Parietal lobe (tissue), 2 donors: ENCODE measurements around the gene CCDC201. TPM values are rescaled to one million over a fixed set of nuclear protein-coding genes. Genes with fewer than 3 reads are reported as not detected.

Experiments
- small RNA-seq: library from RNA; depleted of rRNA; stranded (forward); fragments of <200 nt; gene quantifications from one replicate; pipeline ENCODE3, GENCODE V24; 2014; ENCODE audit warnings: low replicate concordance
- total RNA-seq: library from RNA; depleted of rRNA; stranded (reverse); fragments of >200 nt; gene quantifications from one replicate; pipeline ENCODE4 v1.2.3, GENCODE V29; 2014

The CCDC201 gene
- not detected for total RNA-seq

DNA sequence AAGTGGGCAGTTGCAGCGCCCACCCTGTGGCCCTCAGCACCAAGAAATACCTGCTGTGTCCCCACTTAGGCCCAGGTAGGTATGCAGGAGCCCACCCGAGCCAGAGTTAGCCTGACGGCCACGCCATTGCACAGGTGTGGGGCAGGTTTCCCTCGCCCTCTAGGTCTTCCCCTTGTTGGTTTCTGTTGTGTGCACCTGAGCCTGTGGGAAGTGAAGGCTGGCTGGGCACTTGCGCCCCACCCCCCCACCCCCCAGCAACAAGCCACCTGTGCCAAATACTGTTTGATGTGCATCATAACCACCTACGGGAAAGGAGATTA, at the start of gene CCDC201:
TSS of gene CCDC201 (minus strand) at position 48 of the 320 bp plus-strand sequence. CDS start 75 bp downstream, outside the sequence.

GRCh38 chr7:45920502-45921380, 47.9 kb upstream of the CCDC201 start, which contains the start of gene IGFBP3:
IGFBP3 (minus strand) TSS chr7:45921272; CDS start chr7:45921140, 132 bp downstream.

GRCh38 chr7:45888185-45888992, 15.5 kb upstream of the CCDC201 start, which contains the start of gene IGFBP1:
IGFBP1 (plus strand) TSS chr7:45888488; CDS start chr7:45888653, 165 bp downstream.

Small RNA genes lying within 50 kb of the gene (small RNA-seq; reads per million reads assigned to genes)
- gene RNU6-326P: not detected

Other genes starting within 250 kb of the CCDC201 start
- gene IGFBP1, start 15.4 kb upstream of the CCDC201 start, total RNA-seq: not detected
- gene IGFBP3, start 48.2 kb upstream of the CCDC201 start, total RNA-seq: 5.6 TPM